Stimulated activated CD4-positive, alpha-beta T cell treated with anti-CD3 and anti-CD28 coated beads, Interleukin-12 subunit alpha, Interleukin-12 subunit beta, amount 100 ng/mL, for 4 hours (primary cell): ENCODE measurements around the gene CAVIN4.

Experiments
- DNase-seq: peaks from one replicate; pipeline ENCODE4 v3.0.0-alpha.2; 2020

The CAVIN4 gene

GRCh38 chr9:100577776-100578448 lies at the start of gene CAVIN4:
Gene CAVIN4, plus strand, starts transcription at chr9:100578079. Its CDS starts 65 bp downstream, at chr9:100578144.
- no peak for DNase-seq

GRCh38 chr9:100534401-100534800 lies 43.5 kb upstream of the CAVIN4 start:
- DNase-seq, result no peak

- no peak for DNase-seq
Measured at GRCh38 chr9:100540327-100540726, 37.6 kb upstream of the CAVIN4 start.

- DNase-seq, result no peak
Measured at GRCh38 chr9:100549048-100549447, 28.8 kb upstream of the CAVIN4 start.

- no peak for DNase-seq
Measured at GRCh38 chr9:100554935-100555401, 22.9 kb upstream of the CAVIN4 start.

GRCh38 chr9:100555471-100555870 lies 22.4 kb upstream of the CAVIN4 start:
- no peak for DNase-seq

GRCh38 chr9:100557053-100557452 lies 20.8 kb upstream of the CAVIN4 start:
- DNase-seq, result no peak

- DNase-seq, result no peak
Measured at GRCh38 chr9:100561256-100561655, 16.6 kb upstream of the CAVIN4 start.

GRCh38 chr9:100567856-100568255 lies 10.0 kb upstream of the CAVIN4 start:
- DNase-seq, result no peak

GRCh38 chr9:100573655-100574260 lies 4.1 kb upstream of the CAVIN4 start:
- no peak for DNase-seq

GRCh38 chr9:100575006-100575405 lies 2.9 kb upstream of the CAVIN4 start:
- no peak for DNase-seq

- DNase-seq, result no peak
Measured at GRCh38 chr9:100575765-100576386, 2.0 kb upstream of the CAVIN4 start.

GRCh38 chr9:100578610-100579009 lies 731 bp downstream of the CAVIN4 start:
- DNase-seq, result no peak

GRCh38 chr9:100579665-100580064 lies 1.8 kb downstream of the CAVIN4 start:
- no peak for DNase-seq

GRCh38 chr9:100580257-100580656 lies 2.4 kb downstream of the CAVIN4 start:
- no peak for DNase-seq

- DNase-seq, result no peak
Measured at GRCh38 chr9:100581081-100581480, 3.2 kb downstream of the CAVIN4 start.

GRCh38 chr9:100581661-100582060 lies 3.8 kb downstream of the CAVIN4 start:
- no peak for DNase-seq

GRCh38 chr9:100583014-100583802 lies 5.3 kb downstream of the CAVIN4 start:
- DNase-seq, result no peak

GRCh38 chr9:100584951-100585350 lies 7.1 kb downstream of the CAVIN4 start:
- no peak for DNase-seq

GRCh38 chr9:100586093-100586492 lies 8.2 kb downstream of the CAVIN4 start:
- no peak for DNase-seq

- no peak for DNase-seq
Measured at GRCh38 chr9:100587375-100587774, 9.5 kb downstream of the CAVIN4 start.

GRCh38 chr9:100589582-100589981 lies 11.7 kb downstream of the CAVIN4 start:
- DNase-seq, result no peak

- DNase-seq, result no peak
Measured at GRCh38 chr9:100590481-100590880, 12.6 kb downstream of the CAVIN4 start.
